ENCODE results near the gene NUDT16L1.

DNA sequence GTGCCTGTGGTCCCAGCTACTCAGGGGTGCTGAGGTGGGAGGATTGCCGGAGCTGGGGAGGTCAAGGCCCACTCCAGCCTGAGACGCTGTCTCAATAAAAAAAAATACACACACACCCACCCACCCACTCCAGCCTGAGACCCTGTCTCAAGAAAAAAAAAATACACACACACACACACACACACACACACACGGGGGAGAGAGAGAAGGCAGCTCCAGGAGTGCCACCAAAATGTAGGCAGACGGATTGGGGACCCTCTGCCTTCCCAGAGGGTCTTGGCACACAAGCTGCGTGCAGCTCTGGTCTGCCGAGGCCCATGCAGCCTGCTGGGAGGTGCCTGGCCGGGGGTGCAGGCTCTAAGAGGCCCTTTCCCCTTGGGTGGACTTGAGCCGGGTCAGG, 5.9 kb upstream of the NUDT16L1 start:
- TF ChIP-seq, protein P1, sequence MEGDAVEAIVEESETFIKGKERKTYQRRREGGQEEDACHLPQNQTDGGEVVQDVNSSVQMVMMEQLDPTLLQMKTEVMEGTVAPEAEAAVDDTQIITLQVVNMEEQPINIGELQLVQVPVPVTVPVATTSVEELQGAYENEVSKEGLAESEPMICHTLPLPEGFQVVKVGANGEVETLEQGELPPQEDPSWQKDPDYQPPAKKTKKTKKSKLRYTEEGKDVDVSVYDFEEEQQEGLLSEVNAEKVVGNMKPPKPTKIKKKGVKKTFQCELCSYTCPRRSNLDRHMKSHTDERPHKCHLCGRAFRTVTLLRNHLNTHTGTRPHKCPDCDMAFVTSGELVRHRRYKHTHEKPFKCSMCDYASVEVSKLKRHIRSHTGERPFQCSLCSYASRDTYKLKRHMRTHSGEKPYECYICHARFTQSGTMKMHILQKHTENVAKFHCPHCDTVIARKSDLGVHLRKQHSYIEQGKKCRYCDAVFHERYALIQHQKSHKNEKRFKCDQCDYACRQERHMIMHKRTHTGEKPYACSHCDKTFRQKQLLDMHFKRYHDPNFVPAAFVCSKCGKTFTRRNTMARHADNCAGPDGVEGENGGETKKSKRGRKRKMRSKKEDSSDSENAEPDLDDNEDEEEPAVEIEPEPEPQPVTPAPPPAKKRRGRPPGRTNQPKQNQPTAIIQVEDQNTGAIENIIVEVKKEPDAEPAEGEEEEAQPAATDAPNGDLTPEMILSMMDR (conservative IDR thresholded peaks at IDR 0.05; ENCODE audit: low read depth, low read length) = no peak
- no peak for TF ChIP-seq EZH2 (IDR thresholded peaks at IDR 0.05; ENCODE audit: borderline replicate concordance, low read depth, low read length, poor library complexity, severe bottlenecking)
